Activated naive CD8-positive, alpha-beta T cell treated with anti-CD3 and anti-CD28 coated beads, Interleukin-2, amount 50 U/mL, for 16 hours (primary cell): ENCODE data around the gene COL15A1.

Experiments
- DNase-seq: peaks from one replicate; pipeline ENCODE4 v3.0.0-alpha.2; 2020; ENCODE audit warnings: low read depth, low spot score

The COL15A1 gene

GRCh38 chr9:99015448-99015847 is 71.7 kb downstream of the COL15A1 start:
- DNase-seq = no peak

- DNase-seq = no peak
These were observed 72.2 kb downstream of the COL15A1 start for GRCh38 chr9:99015890-99016289.

GRCh38 chr9:99016681-99017387 is 73.1 kb downstream of the COL15A1 start:
- DNase-seq = no peak

- no peak for DNase-seq
These were observed 74.9 kb downstream of the COL15A1 start for GRCh38 chr9:99018653-99019052.

- no peak for DNase-seq
These were observed 76.0 kb downstream of the COL15A1 start for GRCh38 chr9:99019510-99020331.

- no peak for DNase-seq
These were observed 77.2 kb downstream of the COL15A1 start for GRCh38 chr9:99020786-99021436.

GRCh38 chr9:99021512-99021911 is 77.8 kb downstream of the COL15A1 start:
- DNase-seq = no peak

GRCh38 chr9:99023231-99023630 is 79.5 kb downstream of the COL15A1 start:
- DNase-seq = no peak

- DNase-seq = no peak
These were observed 80.1 kb downstream of the COL15A1 start for GRCh38 chr9:99023831-99024230.

- DNase-seq = no peak
These were observed 81.3 kb downstream of the COL15A1 start for GRCh38 chr9:99024959-99025358.

GRCh38 chr9:99025616-99026270 is 82.0 kb downstream of the COL15A1 start:
- DNase-seq = no peak

GRCh38 chr9:99026271-99026955 is 82.7 kb downstream of the COL15A1 start:
- no peak for DNase-seq

- no peak for DNase-seq
These were observed 83.2 kb downstream of the COL15A1 start for GRCh38 chr9:99026956-99027298.

- DNase-seq = no peak
These were observed 83.7 kb downstream of the COL15A1 start for GRCh38 chr9:99027443-99027842.

GRCh38 chr9:99029083-99029645 is 85.5 kb downstream of the COL15A1 start:
- no peak for DNase-seq

- no peak for DNase-seq
These were observed 86.4 kb downstream of the COL15A1 start for GRCh38 chr9:99030092-99030511.

- no peak for DNase-seq
These were observed 87.0 kb downstream of the COL15A1 start for GRCh38 chr9:99030610-99031109.

- no peak for DNase-seq
These were observed 87.6 kb downstream of the COL15A1 start for GRCh38 chr9:99031319-99031718.

- DNase-seq = no peak
These were observed 88.3 kb downstream of the COL15A1 start for GRCh38 chr9:99031994-99032393.

GRCh38 chr9:99034149-99034548 is 90.4 kb downstream of the COL15A1 start:
- no peak for DNase-seq

- no peak for DNase-seq
These were observed 91.6 kb downstream of the COL15A1 start for GRCh38 chr9:99035313-99035712.
